ENCODE data around the gene KCNK7.

DNA sequence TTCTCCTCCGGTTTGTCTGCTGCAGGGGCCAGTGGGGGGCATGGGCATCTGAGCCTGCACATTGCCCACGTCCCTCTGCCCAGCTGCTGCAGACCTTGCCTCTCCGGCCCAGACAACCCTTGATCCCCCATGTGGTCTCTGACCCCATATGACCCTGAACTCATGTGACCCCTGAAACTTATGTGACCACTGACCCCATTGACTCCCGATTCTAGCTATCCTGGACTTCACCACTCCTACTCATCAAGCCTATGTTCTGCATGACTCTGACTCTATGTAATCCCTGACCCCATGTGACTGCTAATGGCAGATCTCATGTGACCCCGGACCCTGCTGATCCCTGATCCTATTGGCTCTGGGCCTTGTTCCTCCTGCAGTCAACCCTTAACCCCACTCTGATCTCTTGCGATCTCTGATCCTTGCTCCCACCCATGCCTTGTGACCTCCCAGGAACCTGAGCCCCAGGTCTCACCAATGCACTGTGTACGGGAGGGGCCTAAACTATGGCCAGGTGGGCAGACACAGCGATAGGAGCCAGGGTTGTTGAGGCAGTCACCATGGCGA lies 43.1 kb downstream of the KCNK7 start:
- TF ChIP-seq, protein P1, sequence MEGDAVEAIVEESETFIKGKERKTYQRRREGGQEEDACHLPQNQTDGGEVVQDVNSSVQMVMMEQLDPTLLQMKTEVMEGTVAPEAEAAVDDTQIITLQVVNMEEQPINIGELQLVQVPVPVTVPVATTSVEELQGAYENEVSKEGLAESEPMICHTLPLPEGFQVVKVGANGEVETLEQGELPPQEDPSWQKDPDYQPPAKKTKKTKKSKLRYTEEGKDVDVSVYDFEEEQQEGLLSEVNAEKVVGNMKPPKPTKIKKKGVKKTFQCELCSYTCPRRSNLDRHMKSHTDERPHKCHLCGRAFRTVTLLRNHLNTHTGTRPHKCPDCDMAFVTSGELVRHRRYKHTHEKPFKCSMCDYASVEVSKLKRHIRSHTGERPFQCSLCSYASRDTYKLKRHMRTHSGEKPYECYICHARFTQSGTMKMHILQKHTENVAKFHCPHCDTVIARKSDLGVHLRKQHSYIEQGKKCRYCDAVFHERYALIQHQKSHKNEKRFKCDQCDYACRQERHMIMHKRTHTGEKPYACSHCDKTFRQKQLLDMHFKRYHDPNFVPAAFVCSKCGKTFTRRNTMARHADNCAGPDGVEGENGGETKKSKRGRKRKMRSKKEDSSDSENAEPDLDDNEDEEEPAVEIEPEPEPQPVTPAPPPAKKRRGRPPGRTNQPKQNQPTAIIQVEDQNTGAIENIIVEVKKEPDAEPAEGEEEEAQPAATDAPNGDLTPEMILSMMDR (IDR thresholded peaks at IDR 0.05): no peak
- TF ChIP-seq POLR2A (IDR thresholded peaks at IDR 0.05) (no peak), POLR2AphosphoS5 (IDR thresholded peaks at IDR 0.05) (no peak), EP300 (IDR thresholded peaks at IDR 0.05) (no peak)
